ENCODE measurements around the gene PRR36.

The PRR36 gene

DNA sequence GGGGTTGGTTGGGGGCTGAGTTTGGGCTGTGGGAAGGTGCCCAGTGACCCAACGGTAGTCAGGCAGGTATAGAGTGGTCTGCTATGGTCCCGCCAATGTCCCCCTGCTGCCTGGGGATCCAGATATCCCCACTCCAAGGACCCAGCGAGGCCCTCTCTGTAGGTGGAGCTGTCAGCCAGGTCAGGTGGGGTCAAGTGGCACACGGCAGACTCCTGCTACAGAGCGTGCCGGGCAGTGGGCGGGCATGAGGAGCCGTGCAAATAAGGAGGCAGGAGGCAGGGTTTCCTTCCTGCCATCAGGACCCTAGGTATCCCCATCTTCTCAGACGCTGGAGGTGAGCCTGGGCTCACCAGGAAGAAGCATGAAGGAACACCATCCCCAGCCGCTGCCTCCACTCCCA, 29.2 kb downstream of the PRR36 start:
- DNase-seq (ENCODE audit: low read depth), result no peak

DNA sequence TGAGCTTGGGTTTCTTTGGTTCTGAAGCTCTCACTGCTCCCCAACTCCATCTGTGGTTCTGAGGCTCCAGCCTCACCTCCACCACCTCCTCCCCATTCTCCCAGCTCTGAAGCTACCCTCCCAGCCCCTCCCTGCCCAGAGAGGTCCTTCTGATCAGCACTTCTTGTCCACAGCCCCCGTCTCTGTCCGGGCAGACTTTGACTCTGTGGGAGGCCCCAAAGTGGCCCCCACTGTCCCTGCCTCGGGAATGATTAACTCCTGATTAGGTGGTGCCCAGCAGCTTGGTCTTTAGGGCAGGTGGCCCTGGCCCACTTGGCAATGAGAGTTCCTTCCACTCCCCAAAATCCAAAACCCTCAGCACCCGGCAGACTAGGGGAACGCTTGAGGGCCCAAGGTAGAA, 29.8 kb downstream of the PRR36 start:
- no peak for DNase-seq (ENCODE audit: low read depth)

- no peak for DNase-seq (ENCODE audit: low read depth)
Observed at GRCh38 chr19:7843521-7843920, 30.7 kb downstream of the PRR36 start.

DNA sequence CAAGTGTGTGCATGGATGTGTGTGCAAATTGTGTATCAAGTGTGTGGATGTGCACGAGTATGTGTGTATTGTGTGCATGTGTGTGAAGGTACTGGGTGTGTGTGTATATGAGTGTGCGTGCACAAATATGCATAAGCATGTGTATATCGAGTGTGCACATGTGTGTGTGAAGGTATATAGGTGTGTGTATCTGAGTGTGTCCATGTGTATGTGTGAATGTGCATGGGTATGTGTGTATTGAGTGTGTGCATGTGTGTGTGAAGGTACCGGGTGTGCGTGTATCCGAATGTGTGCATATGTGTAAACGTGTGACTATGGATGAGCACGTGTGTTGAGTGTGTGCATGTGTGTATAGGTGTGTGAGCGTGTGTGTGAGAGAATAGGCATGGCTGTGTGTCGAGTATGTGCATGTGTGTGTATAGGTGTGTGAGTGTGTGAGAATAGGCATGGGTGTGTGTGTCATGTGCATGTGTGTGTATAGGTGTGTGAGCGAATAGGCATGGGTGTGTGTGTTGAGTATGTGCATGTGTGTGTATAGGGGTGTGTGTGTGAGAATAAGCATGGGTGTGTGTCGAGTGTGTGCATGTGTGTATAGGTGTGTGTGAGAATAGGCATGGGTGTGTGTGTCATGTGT, 31.4 kb downstream of the PRR36 start:
- no peak for DNase-seq (ENCODE audit: low read depth)

GRCh38 chr19:7841751-7842660, 32.2 kb downstream of the PRR36 start:
- no peak for DNase-seq (ENCODE audit: low read depth)

GRCh38 chr19:7840629-7841028, 33.6 kb downstream of the PRR36 start:
- DNase-seq (ENCODE audit: low read depth), result no peak

- DNase-seq (ENCODE audit: low read depth), result no peak
Observed at GRCh38 chr19:7839476-7839875, 34.7 kb downstream of the PRR36 start.

DNA sequence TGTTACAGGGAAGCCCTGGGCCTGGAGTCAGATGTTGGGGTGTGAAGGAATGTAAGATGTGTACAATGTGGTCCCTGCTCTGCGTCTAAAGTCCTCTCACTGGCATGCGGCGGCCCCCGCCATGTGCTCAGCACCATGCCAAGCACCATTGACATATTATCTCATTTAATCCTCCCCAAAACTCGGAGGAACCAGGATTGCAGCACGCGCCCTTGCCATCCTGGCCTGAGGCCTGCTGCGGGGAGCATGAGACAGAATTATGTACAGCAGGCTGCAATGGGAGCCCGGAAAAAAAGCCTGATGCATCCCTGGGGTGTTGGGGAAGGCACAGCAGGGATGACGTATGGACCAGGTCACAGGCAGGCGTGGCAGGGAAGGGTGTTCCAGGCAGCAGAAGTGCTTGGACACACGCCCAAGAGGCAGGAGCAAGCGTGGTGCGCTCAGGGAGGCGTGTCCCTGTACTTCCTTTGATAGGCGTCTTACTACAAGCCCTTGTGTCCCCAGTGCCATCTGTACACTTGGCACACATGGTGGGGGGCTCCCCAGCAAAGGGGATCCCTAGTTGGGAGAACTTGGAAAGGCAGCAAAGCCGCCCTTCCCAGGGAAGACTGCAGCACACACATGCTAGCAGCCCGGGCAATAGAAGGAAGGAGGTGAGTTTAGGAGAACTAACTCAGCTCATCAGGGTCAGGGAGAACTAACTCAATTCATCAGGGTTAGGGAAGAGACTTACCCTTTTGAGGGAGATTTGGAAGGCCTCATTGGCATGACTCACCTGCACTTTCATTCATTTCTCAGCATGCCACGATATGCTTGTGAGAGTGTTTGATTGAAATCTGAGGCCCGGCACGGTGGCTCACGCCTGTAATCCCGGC, 40.7 kb downstream of the PRR36 start:
- peak; percentile 83 for DNase-seq (ENCODE audit: low read depth)

- DNase-seq (ENCODE audit: low read depth), result peak; percentile 10
Observed at GRCh38 chr19:7832781-7833180, 41.4 kb downstream of the PRR36 start.

GRCh38 chr19:7832009-7832408, 42.2 kb downstream of the PRR36 start:
- DNase-seq (ENCODE audit: low read depth), result no peak

GRCh38 chr19:7831452-7831851, 42.7 kb downstream of the PRR36 start:
- no peak for DNase-seq (ENCODE audit: low read depth)

DNA sequence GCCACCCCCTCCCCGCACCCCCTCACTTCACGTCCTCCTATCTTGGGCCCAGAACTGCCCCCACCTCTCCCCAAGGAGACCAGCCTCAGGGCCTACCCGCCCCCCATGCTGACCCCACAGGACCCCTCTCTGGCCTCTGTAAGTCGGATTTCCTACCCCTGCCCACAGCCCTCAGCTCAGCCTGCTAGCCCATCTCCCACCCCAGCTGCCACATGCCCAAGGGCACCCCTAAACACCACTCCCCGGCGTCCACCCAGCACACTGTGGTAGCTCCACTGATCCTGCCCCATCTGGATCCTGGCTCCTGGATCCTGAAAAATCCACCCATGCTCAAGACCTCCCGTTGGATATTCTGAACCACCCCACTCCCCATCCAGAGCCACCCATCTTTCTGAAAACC, 43.4 kb downstream of the PRR36 start:
- DNase-seq (ENCODE audit: low read depth), result no peak

DNA sequence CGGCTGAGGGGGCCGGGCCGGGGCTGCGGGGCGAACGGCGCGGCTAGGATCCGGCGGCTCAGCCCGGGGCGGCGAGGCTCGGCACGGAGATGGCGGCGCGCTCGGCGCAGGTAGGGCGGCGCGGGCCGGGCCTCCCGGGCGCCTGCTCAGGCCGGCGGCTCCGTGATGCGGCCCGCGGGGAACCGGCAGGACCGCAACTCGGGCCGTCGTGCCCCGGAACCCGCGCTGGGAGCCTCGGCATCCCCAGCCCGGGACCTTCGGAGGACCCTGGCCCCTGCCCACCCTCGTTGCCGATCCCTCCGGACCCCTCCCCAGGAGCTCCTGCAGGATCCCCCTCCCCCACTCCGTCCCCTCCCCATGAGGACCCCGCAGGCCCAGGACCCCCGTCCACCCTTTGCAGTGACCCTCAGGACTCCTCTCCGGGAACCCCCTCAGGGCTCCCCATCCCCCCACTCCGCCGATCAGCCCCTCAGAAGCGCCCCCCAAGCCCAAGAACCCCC, 43.9 kb downstream of the PRR36 start:
- no peak for DNase-seq (ENCODE audit: low read depth)

- peak; percentile 100 for DNase-seq (ENCODE audit: low read depth)
Observed at GRCh38 chr19:7829561-7830271, 44.5 kb downstream of the PRR36 start, which contains the start of gene EVI5L. TSS of gene EVI5L (plus strand) at chr19:7830218. CDS start at chr19:7846543, 16,325 bp downstream.

GRCh38 chr19:7829166-7829520, 45.0 kb downstream of the PRR36 start:
- DNase-seq (ENCODE audit: low read depth), result no peak

DNA sequence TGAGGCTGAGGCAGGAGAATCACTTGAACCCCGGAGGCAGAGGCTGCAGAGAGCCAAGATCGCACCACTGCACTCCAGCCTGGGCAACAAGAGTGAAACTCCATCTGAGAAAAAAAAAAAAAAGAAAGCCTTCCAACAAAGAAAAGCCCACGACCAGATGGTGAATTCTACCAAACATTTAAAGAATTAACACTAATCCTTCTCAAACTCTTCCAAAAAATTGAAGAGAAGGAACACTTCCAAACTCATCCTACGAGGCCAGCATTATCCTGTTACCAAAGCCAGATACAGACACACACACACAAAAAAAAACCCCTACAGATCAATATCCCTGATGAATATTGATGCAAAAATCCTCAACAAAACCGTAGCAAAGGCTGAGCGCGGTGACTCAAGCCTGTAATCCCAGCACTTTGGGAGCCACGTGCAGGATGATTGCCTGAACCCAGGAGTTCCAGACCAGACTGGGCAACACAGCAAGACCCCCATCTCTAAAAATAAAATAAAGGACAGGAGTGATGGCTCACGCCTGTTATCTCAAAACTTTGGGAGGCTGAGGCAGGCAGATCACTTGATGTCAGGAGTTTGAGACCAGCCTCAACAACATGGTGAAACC, 50.4 kb downstream of the PRR36 start:
- DNase-seq (ENCODE audit: low read depth), result no peak

- no peak for DNase-seq (ENCODE audit: low read depth)
Observed at GRCh38 chr19:7822910-7823515, 51.2 kb downstream of the PRR36 start.

DNA sequence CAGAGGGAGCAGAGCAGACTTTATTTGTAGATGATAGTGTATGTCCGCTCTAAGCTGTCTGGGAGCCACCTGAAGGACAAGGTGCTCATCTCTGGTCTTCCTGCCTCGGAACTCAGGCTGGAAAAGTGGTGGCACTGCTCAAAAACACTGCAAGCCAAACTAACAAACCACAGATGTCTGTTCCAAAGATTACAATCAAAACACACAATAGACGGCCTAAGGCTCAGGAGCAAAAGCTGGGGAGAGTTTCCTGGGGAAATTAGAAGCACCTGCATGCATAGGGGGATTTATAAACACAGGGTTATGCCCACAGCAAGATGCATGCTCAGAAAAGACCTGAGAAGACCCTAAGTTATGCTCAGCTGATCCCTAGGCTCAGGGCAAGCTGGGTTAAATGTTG, 53.6 kb downstream of the PRR36 start:
- DNase-seq (ENCODE audit: low read depth), result no peak

- no peak for DNase-seq (ENCODE audit: low read depth)
Observed at GRCh38 chr19:7819337-7819736, 54.9 kb downstream of the PRR36 start.

GRCh38 chr19:7818806-7819205, 55.4 kb downstream of the PRR36 start:
- no peak for DNase-seq (ENCODE audit: low read depth)
